GM12864 (cell line): Measurements from ENCODE around the gene KSR2.

Source experiments
- DNase-seq: peaks from one replicate; pipeline ENCODE4 v3.0.0-alpha.2; 2011; ENCODE audit warnings: low read depth
- H3K4me3 ChIP-seq: 2 replicates; pipeline ENCODE4 v1.5.1; 2011; ENCODE audit warnings: mild to moderate bottlenecking, low read depth, low read length, control low read depth
- CTCF ChIP-seq: IDR thresholded peaks from 2 replicates; pipeline ENCODE4 v1.5.1; 2011; ENCODE audit warnings: low read depth, mild to moderate bottlenecking, moderate library complexity, low read length, control low read depth, inconsistent platforms; ENCODE audit errors: missing control alignments

KSR2 gene

GRCh38 chr12:117526757-117527478 lies 441.9 kb downstream of the KSR2 start:
- no peak for DNase-seq
- no peak for TF ChIP-seq CTCF
- no peak overlapping the region for H3K4me3 ChIP-seq

GRCh38 chr12:117525766-117526165 lies 443.0 kb downstream of the KSR2 start:
- no peak overlapping the region for H3K4me3 ChIP-seq
- TF ChIP-seq CTCF: no peak
- no peak for DNase-seq

- no peak for TF ChIP-seq CTCF
- DNase-seq: no peak
- no peak overlapping the region for H3K4me3 ChIP-seq
These were observed 444.0 kb downstream of the KSR2 start for GRCh38 chr12:117524806-117525205.

- no peak for DNase-seq
- no peak for TF ChIP-seq CTCF
- no peak overlapping the region for H3K4me3 ChIP-seq
These were observed 444.8 kb downstream of the KSR2 start for GRCh38 chr12:117523971-117524370.

GRCh38 chr12:117522559-117522958 lies 446.2 kb downstream of the KSR2 start:
- H3K4me3 ChIP-seq: no peak overlapping the region
- no peak for DNase-seq
- TF ChIP-seq CTCF: no peak

- no peak for DNase-seq
- no peak overlapping the region for H3K4me3 ChIP-seq
- TF ChIP-seq CTCF: no peak
These were observed 446.9 kb downstream of the KSR2 start for GRCh38 chr12:117521867-117522266.

GRCh38 chr12:117521346-117521745 lies 447.4 kb downstream of the KSR2 start:
- no peak for TF ChIP-seq CTCF
- DNase-seq: no peak

More at GRCh38 chr12:117521346-117521745, 447.4 kb downstream of the KSR2 start:
- no peak overlapping the region for H3K4me3 ChIP-seq
